Measurements from ENCODE around the gene WDR73.
A peak's percentile ranks its signal among the peaks of the same experiment; 100 is the strongest.
"Not testable (repeated sequence)": the region's sequence is repeated elsewhere in the genome, so short reads cannot be mapped to it uniquely, and the experiment has no call there.

Gene WDR73

GRCh38 chr15:84657748-84658079 is 3.6 kb upstream of the WDR73 start:
- no peak for DNase-seq

DNA sequence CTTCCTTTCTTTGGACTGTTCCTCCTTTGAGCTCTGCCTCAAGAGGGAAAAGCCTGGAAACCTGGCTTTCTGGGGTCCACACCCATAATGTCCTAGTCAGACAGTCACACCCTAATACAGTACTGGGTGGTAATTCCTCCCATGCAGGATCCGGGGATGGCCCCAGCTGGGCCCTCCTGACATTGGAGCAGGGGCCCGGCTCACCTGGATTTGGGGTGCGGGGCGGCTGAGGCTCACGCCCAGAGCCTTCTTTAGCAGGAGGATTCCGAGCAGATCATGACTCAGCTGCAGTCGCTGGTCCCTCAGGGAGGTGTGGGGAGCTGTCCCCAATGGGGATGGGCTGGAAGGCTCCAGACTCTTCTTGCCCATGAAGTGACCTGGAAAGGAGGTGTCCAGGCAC is 2.9 kb upstream of the WDR73 start:
- no peak for DNase-seq

DNA sequence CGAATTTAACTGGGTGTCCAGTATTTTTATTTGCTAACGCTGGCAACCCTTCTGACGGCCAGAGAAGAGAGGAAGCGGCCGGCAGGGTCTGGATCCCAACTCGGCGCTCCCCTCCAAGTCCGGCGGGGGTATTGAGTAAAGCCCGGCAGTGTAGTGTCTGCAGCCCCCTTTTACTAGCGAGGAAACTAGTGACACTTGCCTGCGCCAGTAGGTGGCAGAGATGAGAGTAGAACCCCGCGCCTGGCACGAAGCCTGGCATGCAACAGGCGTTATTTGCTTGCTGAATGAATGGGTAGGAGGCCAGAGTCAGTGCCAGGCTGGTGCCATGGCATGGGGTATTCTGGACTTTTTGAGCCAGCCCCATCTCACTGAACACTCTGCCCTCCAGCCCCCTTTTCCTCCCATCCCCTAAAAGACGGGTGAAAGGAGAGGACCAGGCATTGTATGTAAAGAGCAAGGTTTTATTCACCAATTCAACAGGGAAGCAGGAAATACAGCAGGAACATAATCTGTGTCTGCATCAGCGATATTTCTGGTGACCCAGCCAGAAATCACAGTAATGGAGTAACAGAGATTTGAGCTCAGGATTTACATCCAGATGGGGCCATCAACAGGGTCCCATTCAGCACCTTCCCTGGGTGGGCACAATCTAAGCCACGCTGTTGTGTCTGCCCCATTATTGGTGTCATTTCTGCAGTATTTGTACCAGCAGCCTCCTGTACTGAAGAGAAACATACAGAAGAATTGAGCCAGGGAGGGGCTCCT is 788 bp upstream of the WDR73 start:
- peak; percentile 85 for DNase-seq

- no peak for DNase-seq
These were observed 536 bp downstream of the WDR73 start for GRCh38 chr15:84653584-84653909.

GRCh38 chr15:84649706-84650105 is 4.4 kb downstream of the WDR73 start:
- DNase-seq: no peak

DNA sequence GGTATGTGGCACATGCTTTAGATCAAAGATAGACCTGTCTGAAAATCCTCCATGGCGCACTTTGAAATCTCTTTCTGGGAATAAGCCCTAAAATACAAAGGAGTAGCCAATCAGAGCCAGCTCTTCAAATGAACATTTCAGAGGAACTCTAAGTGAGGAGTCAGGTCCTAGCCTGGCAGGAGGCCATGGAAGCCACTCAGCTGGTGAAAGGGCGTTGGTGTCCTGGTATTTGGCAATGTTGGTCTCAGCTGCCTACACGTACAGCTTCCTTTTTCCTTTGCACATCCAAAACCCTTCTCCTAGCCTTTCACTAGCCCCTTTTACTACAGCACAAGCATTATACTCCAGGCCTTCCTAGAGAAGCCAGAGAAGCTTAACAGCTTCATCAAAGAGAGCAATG is 5.5 kb downstream of the WDR73 start:
- DNase-seq: no peak

DNA sequence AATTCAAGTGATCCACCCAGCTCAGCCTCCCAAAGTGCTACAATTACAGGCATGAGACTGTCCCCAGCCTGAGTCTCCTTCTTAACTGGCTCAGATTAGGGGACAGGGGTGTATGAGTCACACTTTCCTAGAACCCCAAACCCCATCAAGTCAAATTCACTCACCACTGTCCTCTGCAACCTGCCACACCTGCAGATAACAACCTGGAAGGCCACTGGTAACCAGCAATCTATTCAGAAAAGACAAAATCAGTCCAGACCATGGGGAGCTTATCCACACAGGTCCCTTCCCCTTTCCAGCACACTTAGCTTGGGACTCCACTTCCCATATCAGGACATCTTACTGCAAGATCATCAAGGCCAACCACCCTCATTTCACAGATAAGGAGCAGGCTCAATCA is 6.4 kb downstream of the WDR73 start:
- DNase-seq: no peak

- DNase-seq: no peak
These were observed 8.1 kb downstream of the WDR73 start for GRCh38 chr15:84645997-84646396.

DNA sequence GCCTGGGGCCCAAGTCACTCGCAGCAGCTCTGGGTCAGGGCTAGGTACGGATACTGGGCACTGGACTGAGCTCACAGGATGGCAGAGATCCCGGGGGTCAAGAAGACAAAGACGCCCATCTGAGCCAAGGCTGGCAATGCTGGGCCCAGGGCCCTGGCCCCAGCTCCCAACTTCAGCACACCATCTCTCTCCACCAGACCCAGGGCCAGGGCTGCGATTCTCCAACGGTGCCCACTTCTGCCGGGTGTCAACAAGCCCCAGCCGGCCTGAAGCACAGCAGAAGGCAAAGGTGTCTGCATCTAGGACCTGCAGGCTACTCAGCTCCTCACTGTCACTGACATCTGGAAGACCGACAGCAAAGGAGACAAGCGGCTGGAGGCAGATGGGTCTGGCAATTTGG is 8.6 kb downstream of the WDR73 start:
- DNase-seq: no peak

DNA sequence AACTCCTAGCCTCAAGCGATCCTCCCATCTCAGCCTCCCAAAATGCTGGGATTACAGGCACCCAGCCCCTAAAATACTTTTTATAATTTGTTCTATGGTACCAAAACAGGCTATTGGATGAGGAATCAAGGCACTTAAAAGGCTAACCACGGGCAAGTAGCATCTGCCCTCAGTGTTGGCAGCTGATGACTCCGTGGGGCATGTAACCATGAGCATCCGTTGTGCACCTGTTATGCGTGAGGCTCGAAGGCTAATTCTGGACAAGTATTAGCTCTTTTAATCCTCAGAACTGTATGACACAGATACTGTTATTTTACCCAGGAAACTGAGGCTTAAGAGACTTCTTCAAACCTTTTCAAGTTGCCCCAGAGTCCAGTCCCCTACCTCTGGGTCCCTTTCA is 10.2 kb downstream of the WDR73 start:
- DNase-seq: no peak

DNA sequence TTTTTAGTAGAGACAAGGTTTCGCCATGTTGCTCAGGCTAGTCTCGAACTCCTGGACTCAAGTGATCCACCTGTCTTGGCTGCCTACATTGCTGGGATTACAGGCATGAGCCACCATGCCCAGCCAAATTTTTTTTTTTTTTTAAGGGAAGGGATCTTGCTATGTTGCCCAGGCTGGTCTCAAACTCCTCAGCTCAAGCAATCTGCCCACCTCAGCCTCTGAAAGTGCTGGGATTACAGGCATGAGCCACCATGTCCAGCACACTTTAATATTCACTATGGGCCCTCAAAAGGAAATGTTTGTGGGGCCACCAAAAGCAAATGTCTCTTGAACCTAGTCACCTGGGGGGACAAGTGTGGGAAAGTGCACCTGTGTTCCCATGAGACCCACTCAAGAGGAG is 11.4 kb downstream of the WDR73 start:
- not testable (repeated sequence) for DNase-seq

GRCh38 chr15:84641871-84642270 is 12.2 kb downstream of the WDR73 start:
- not testable (repeated sequence) for DNase-seq

- DNase-seq: no peak
These were observed 16.0 kb downstream of the WDR73 start for GRCh38 chr15:84638103-84638502.

- DNase-seq: no peak
These were observed 19.8 kb downstream of the WDR73 start for GRCh38 chr15:84634228-84634837.

GRCh38 chr15:84633311-84634227 is 20.5 kb downstream of the WDR73 start:
- DNase-seq: peak; percentile 87

GRCh38 chr15:84631706-84632272 is 22.3 kb downstream of the WDR73 start:
- no peak for DNase-seq

GRCh38 chr15:84629033-84629432 is 25.1 kb downstream of the WDR73 start:
- no peak for DNase-seq

DNA sequence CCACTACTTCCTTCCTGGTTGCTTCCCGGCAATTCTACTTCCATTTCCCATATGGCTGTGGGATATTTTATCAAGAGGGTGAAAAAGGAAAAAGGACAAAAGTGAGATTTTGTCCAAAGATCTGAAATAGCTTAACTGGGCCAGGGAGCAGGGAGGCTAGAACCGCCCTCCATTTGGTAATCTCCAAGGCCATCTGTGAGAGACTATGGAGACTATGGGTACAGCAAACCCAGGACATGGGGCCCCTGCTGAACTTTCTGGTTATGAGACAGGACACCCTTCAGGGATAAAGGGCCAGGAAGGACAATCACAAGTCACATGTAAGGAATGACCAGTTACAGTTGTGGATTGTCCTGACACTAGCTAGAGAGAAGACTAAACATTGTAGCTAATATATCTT is 29.0 kb downstream of the WDR73 start:
- no peak for DNase-seq

GRCh38 chr15:84624359-84624758 is 29.7 kb downstream of the WDR73 start:
- DNase-seq: no peak

DNA sequence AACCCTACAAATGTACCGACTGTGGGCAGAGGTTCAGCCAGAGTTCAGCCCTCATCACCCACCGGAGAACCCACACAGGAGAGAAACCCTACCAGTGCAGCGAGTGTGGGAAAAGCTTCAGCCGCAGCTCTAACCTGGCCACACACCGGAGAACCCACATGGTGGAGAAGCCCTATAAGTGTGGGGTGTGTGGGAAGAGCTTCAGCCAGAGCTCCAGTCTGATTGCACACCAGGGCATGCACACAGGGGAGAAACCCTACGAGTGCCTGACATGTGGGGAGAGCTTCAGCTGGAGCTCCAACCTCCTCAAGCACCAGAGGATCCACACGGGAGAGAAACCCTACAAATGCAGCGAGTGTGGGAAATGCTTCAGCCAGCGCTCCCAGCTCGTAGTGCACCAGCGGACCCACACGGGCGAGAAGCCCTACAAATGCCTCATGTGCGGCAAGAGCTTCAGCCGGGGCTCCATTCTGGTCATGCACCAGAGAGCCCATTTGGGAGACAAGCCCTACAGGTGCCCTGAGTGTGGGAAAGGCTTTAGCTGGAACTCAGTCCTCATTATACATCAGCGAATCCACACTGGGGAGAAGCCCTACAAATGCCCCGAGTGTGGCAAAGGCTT is 32.6 kb downstream of the WDR73 start:
- DNase-seq: no peak

- no peak for DNase-seq
These were observed 33.5 kb downstream of the WDR73 start for GRCh38 chr15:84620626-84621025.

- DNase-seq: no peak
These were observed 37.8 kb downstream of the WDR73 start for GRCh38 chr15:84616235-84616634.

- no peak for DNase-seq
These were observed 42.5 kb downstream of the WDR73 start for GRCh38 chr15:84611631-84612030.
